OCI-LY3 (cell line): ENCODE results near the gene SLC19A3.

Experiments used
- H2AFZ ChIP-seq: fragments of 200-600, 300-600 bp; shearing (Covaris generic); 2 replicates; pipeline ENCODE4 v1.6.0; 2014; ENCODE audit warnings: antibody characterized with exemption, low read depth, low read length
- H3K27ac ChIP-seq: fragments of 200-600, 300-600 bp; sonication (generic); 2 replicates; pipeline ENCODE4 v1.5.1; 2014; ENCODE audit warnings: mild to moderate bottlenecking, low read length, moderate library complexity, mixed read lengths
- H3K27me3 ChIP-seq: fragments of 200-600, 300-600 bp; sonication (generic); 2 replicates; pipeline ENCODE4 v1.6.1; 2014; ENCODE audit warnings: low read depth, low read length, mixed read lengths
- H3K36me3 ChIP-seq: fragments of 200-600, 300-600 bp; sonication (generic); replicated peaks from 2 replicates; pipeline ENCODE3; 2014; ENCODE audit warnings: low read depth, low read length, mixed read lengths
- H3K4me1 ChIP-seq: fragments of 300-600, 200-600 bp; sonication (generic); 2 replicates; pipeline ENCODE4 v1.6.1; 2014; ENCODE audit warnings: low read length, mixed read lengths
- H3K4me2 ChIP-seq: fragments of 200-600, 300-600 bp; sonication (generic); 2 replicates; pipeline ENCODE4 v1.6.1; 2014; ENCODE audit warnings: low read length, mixed read lengths
- H3K4me3 ChIP-seq: fragments of 300-600, 200-600 bp; sonication (generic); 2 replicates; pipeline ENCODE4 v1.5.1; 2014; ENCODE audit warnings: antibody characterized with exemption, mild to moderate bottlenecking, low read length, moderate library complexity
- H3K79me2 ChIP-seq: fragments of 300-600, 200-600 bp; shearing (Covaris generic); 2 replicates; pipeline ENCODE4 v1.6.1; 2014; ENCODE audit warnings: mild to moderate bottlenecking, low read length, mixed read lengths
- H3K9ac ChIP-seq: fragments of 300-600, 200-600 bp; shearing (Covaris generic); 2 replicates; pipeline ENCODE4 v1.6.0; 2014; ENCODE audit warnings: mild to moderate bottlenecking, low read length, moderate library complexity
- H3K9me3 ChIP-seq: fragments of 200-600, 300-600 bp; shearing (Covaris generic); 2 replicates; pipeline ENCODE4 v1.6.1; 2014; ENCODE audit warnings: low read length, mixed read lengths; ENCODE audit not compliant: insufficient read depth
- H4K20me1 ChIP-seq: fragments of 200-600, 300-600 bp; sonication (generic); 2 replicates; pipeline ENCODE4 v1.6.1; 2016; ENCODE audit warnings: low read length, mixed read lengths; ENCODE audit not compliant: insufficient read depth
- CTCF ChIP-seq: fragments of 200-600, 300-600 bp; sonication (generic); IDR thresholded peaks from 2 replicates; pipeline ENCODE4 v1.5.1; 2014; ENCODE audit warnings: antibody characterized with exemption, low read length, low read depth
- EZH2phosphoT487 ChIP-seq: fragments of 200-600 bp; shearing (Covaris generic); IDR thresholded peaks from 2 replicates; pipeline ENCODE4 v1.6.1; 2018; ENCODE audit warnings: antibody characterized with exemption, mixed run types, low read depth

The SLC19A3 gene

GRCh38 chr2:227653419-227653818 is 64.4 kb downstream of the SLC19A3 start:
- no peak overlapping the region for H3K4me2 ChIP-seq

GRCh38 chr2:227643990-227644551 is 73.8 kb downstream of the SLC19A3 start:
- Histone ChIP-seq H3K9ac (no peak overlapping the region), H2AFZ (no peak overlapping the region), H3K4me1 (no peaks in the 10 kb centered on the region), H3K27me3 (0 out of 2 replicates have a peak, but pooled peaks cover 8% of the 10 kb centered on the region), H3K9me3 (no peaks in the 10 kb centered on the region), H3K27ac (no peak overlapping the region), H3K4me3 (no peak overlapping the region), H3K4me2 (no peak overlapping the region), H4K20me1 (no peaks in the 10 kb centered on the region), H3K79me2 (no peaks in the 10 kb centered on the region), H3K36me3 (no peaks in the 10 kb centered on the region)
- TF ChIP-seq CTCF (peak; percentile 15; the same call in 1 of the 2 replicates), EZH2phosphoT487 (no peak)

More at GRCh38 chr2:227653419-227653818, 64.4 kb downstream of the SLC19A3 start:
- Histone ChIP-seq H3K36me3 (no peaks in the 10 kb centered on the region), H3K27ac (no peak overlapping the region), H3K9me3 (no peaks in the 10 kb centered on the region), H3K4me3 (no peak overlapping the region), H3K4me1 (no peaks in the 10 kb centered on the region), H3K27me3 (no peaks in the 10 kb centered on the region; the same call in 1 of the 2 replicates), H2AFZ (no peak overlapping the region), H3K9ac (no peak overlapping the region), H3K79me2 (no peaks in the 10 kb centered on the region), H4K20me1 (no peaks in the 10 kb centered on the region)
- TF ChIP-seq CTCF (no peak), EZH2phosphoT487 (no peak)

- no peak overlapping the region for H3K9ac ChIP-seq
- H3K27ac ChIP-seq = no peak overlapping the region
- H3K4me2 ChIP-seq = no peak overlapping the region
- no peaks in the 10 kb centered on the region for H4K20me1 ChIP-seq
- H3K4me1 ChIP-seq = no peaks in the 10 kb centered on the region
- TF ChIP-seq EZH2phosphoT487 (no peak), CTCF (no peak)
- no peak overlapping the region for H2AFZ ChIP-seq
- H3K36me3 ChIP-seq = no peaks in the 10 kb centered on the region
- no peak overlapping the region for H3K4me3 ChIP-seq
- 0 out of 2 replicates have a peak, but pooled peaks cover 8% of the 10 kb centered on the region for H3K27me3 ChIP-seq
- no peaks in the 10 kb centered on the region for H3K79me2 ChIP-seq
- no peaks in the 10 kb centered on the region for H3K9me3 ChIP-seq
These were observed 75.2 kb downstream of the SLC19A3 start for GRCh38 chr2:227642656-227643055.

GRCh38 chr2:227634201-227634600 is 83.6 kb downstream of the SLC19A3 start:
- H3K79me2 ChIP-seq = no peaks in the 10 kb centered on the region
- no peak for TF ChIP-seq CTCF
- TF ChIP-seq EZH2phosphoT487 = no peak
- H3K27me3 ChIP-seq = peaks cover 15% of the 10 kb centered on the region
- no peak overlapping the region for H2AFZ ChIP-seq
- no peaks in the 10 kb centered on the region for H3K36me3 ChIP-seq
- H3K4me2 ChIP-seq = no peak overlapping the region
- H3K4me3 ChIP-seq = no peak overlapping the region
- no peaks in the 10 kb centered on the region for H4K20me1 ChIP-seq
- H3K9me3 ChIP-seq = no peaks in the 10 kb centered on the region
- no peaks in the 10 kb centered on the region for H3K4me1 ChIP-seq
- no peak overlapping the region for H3K27ac ChIP-seq
- no peak overlapping the region for H3K9ac ChIP-seq
